HCT116 (cell line): Measurements from ENCODE around the gene SLC66A3. TPM values are rescaled to one million over a fixed set of nuclear protein-coding genes. Genes with fewer than 3 reads are reported as not detected.

ENCODE experiments used
- ATAC-seq: fragments of 200-7000 bp; cut with Tn5 transposase; 2 replicates; pipeline ENCODE4 v1.9.1; 2020; ENCODE audit warnings: mild to moderate bottlenecking, moderate library complexity
- BruUV-seq: library from RNA; stranded (reverse); fragments of 400-500 nt; replicated peaks from 2 replicates; lab custom pipeline; 2021; lab: Mats Ljungman, UMichigan
- CTCF ChIA-PET: fragments of 300-600 bp; sonication (Branson Sonifier 250); formaldehyde crosslinking; loops from one replicate; lab custom pipeline; 2021; ENCODE audit warnings: antibody characterized with exemption; lab: Charles Lee
- POLR2A ChIA-PET: fragments of 300-600, 350-600 bp; sonication (Branson Sonifier 250); formaldehyde crosslinking; loops from one replicate; lab custom pipeline; 2021; ENCODE audit warnings: antibody characterized with exemption; lab: Charles Lee
- RAD21 ChIA-PET, 2 experiments: fragments of 300-600 bp; sonication (Branson Sonifier 250); formaldehyde crosslinking; loops; one replicate each; lab custom pipeline; 2023; ENCODE audit warnings: low total read pairs in 2 of 2; ENCODE audit not compliant: uncharacterized antibody in 2 of 2, unreplicated experiment in 2 of 2, low non-redundant PET in 1 of 2; lab: Charles Lee
- DNase-seq: peaks from one replicate; pipeline ENCODE4 v3.0.0-alpha.2; 2010; ENCODE audit warnings: low read depth, low spot score
- H2AFZ ChIP-seq: fragments of 200-600 bp; shearing (Covaris generic), sonication (generic); 2 replicates; pipeline ENCODE4 v1.6.1; 2017; ENCODE audit warnings: low read depth, mixed run types, mixed read lengths, antibody characterized with exemption, low read length; ENCODE audit not compliant: poor library complexity, severe bottlenecking
- H3K27ac ChIP-seq: 2 replicates; pipeline ENCODE4 v1.5.1; 2012; ENCODE audit warnings: low read depth, low read length
- H3K27me3 ChIP-seq: fragments of 200-600 bp; sonication (generic); 2 replicates; pipeline ENCODE4 v1.6.1; 2016; ENCODE audit warnings: mixed run types, low read length, mixed read lengths; ENCODE audit not compliant: insufficient read depth
- H3K36me3 ChIP-seq, 2 experiments: fragments of 200-500 bp in 1 of 2; fragments of 200-600 bp in 1 of 2; sonication (Bioruptor generic) in 1 of 2; sonication (generic) in 1 of 2; 2 replicates each; pipeline versions ENCODE4 v1.5.1 to v1.6.1; 2014 to 2016; ENCODE audit warnings: low read length in 2 of 2, inconsistent platforms in 1 of 2, mixed read lengths in 1 of 2, mixed run types in 1 of 2; ENCODE audit not compliant: insufficient read depth in 2 of 2, control insufficient read depth in 1 of 2
- H3K4me1 ChIP-seq, 2 experiments: fragments of 200-600 bp in 1 of 2; sonication (generic) in 1 of 2; 2 replicates each; pipeline versions ENCODE4 v1.5.1 to v1.6.1; 2012 to 2017; ENCODE audit warnings: low read length in 2 of 2, inconsistent platforms in 1 of 2, mild to moderate bottlenecking in 1 of 2, mixed read lengths in 1 of 2, mixed run types in 1 of 2, moderate library complexity in 1 of 2; ENCODE audit not compliant: insufficient read depth in 2 of 2, control insufficient read depth in 1 of 2
- H3K4me2 ChIP-seq: fragments of 200-600 bp; sonication (generic); 2 replicates; pipeline ENCODE4 v1.6.1; 2017; ENCODE audit warnings: mixed run types, low read length, mixed read lengths
- H3K4me3 ChIP-seq, 2 experiments: fragments of 200-600 bp in 1 of 2; sonication (generic) in 1 of 2; replicated peaks in 1 of 2; 2 replicates each; pipeline ENCODE4 v1.5.1; 2011 to 2016; ENCODE audit warnings: low read length in 2 of 2, control low read depth in 1 of 2, low read depth in 1 of 2, mild to moderate bottlenecking in 1 of 2, mixed read lengths in 1 of 2, mixed run types in 1 of 2
- H3K79me2 ChIP-seq: fragments of 200-600 bp; sonication (generic); 2 replicates; pipeline ENCODE4 v1.6.1; 2017; ENCODE audit warnings: mild to moderate bottlenecking, mixed run types, low read length, moderate library complexity, mixed read lengths; ENCODE audit not compliant: insufficient read depth
- H3K9ac ChIP-seq: fragments of 200-600 bp; sonication (generic); 2 replicates; pipeline ENCODE4 v1.6.1; 2016; ENCODE audit warnings: low read length, mixed read lengths
- H3K9me2 ChIP-seq: fragments of 200-600 bp; sonication (generic), shearing (Covaris generic); 2 replicates; pipeline ENCODE4 v1.6.1; 2017; ENCODE audit warnings: mixed run types, mild to moderate bottlenecking, moderate library complexity; ENCODE audit not compliant: insufficient read depth
- H3K9me3 ChIP-seq, 2 experiments: fragments of 200-500 bp in 1 of 2; fragments of 200-600 bp in 1 of 2; sonication (Bioruptor generic) in 1 of 2; sonication (generic) in 1 of 2; 2 replicates each; pipeline ENCODE4 v1.6.1; 2014 to 2017; ENCODE audit warnings: low read length in 2 of 2, mixed read lengths in 2 of 2, inconsistent platforms in 1 of 2, low read depth in 1 of 2, mild to moderate bottlenecking in 1 of 2, mixed run types in 1 of 2, moderate library complexity in 1 of 2; ENCODE audit not compliant: control insufficient read depth in 1 of 2, insufficient read depth in 1 of 2
- H4K20me1 ChIP-seq: fragments of 200-600 bp; sonication (generic), shearing (Covaris generic); 2 replicates; pipeline ENCODE4 v1.6.1; 2017; ENCODE audit warnings: mixed run types, mild to moderate bottlenecking, moderate library complexity; ENCODE audit not compliant: insufficient read depth
- CBX3 ChIP-seq: IDR thresholded peaks from 2 replicates; pipeline ENCODE4 v1.6.1; 2012; ENCODE audit warnings: low read depth
- CEBPB ChIP-seq: IDR thresholded peaks from 2 replicates; pipeline ENCODE4 v1.6.1; 2012; ENCODE audit warnings: low read depth
- ELF1 ChIP-seq: IDR thresholded peaks from 2 replicates; pipeline ENCODE4 v1.6.1; 2012; ENCODE audit warnings: low read depth, borderline replicate concordance
- RAD21 ChIP-seq: IDR thresholded peaks from 2 replicates; pipeline ENCODE4 v1.6.1; 2012; ENCODE audit warnings: low read depth, mild to moderate bottlenecking
- SP1 ChIP-seq: IDR thresholded peaks from 2 replicates; pipeline ENCODE4 v1.6.1; 2012; ENCODE audit warnings: low read depth
- SRF ChIP-seq: IDR thresholded peaks from 2 replicates; pipeline ENCODE4 v1.6.1; 2012; ENCODE audit warnings: low read depth
- YY1 ChIP-seq: IDR thresholded peaks from 2 replicates; pipeline ENCODE4 v1.6.1; 2011; ENCODE audit warnings: low read length, low read depth, moderate library complexity, mild to moderate bottlenecking; ENCODE audit not compliant: insufficient replicate concordance; ENCODE audit errors: extremely low read depth
- ZNF274 ChIP-seq: fragments of 200-500 bp; sonication (Bioruptor generic); IDR thresholded peaks from 2 replicates; pipeline ENCODE4 v1.6.1; 2014; ENCODE audit warnings: mild to moderate bottlenecking, low read depth, low read length, inconsistent platforms
- intact Hi-C: fragments of 100-400 bp; cut with micrococcal nuclease; formaldehyde crosslinking; loops from 2 replicates; pipeline ENCODE4 v1.10.0; 2022
- total RNA-seq: library from RNA; stranded (reverse); gene quantifications from one replicate; pipeline ENCODE4 v1.2.1, GENCODE V29; 2021; ENCODE audit not compliant: unreplicated experiment
- TF ChIP-seq, protein P1 (sequence below), 3 experiments: fragments of 200-600 bp in 1 of 3; sonication (generic) in 1 of 3; IDR thresholded peaks in 2 of 3; conservative IDR thresholded peaks in 1 of 3; 2 replicates each; pipeline ENCODE4 v1.5.1; 2012 to 2017; ENCODE audit warnings: low read depth in 2 of 3, low read length in 2 of 3, antibody characterized with exemption in 1 of 3, borderline replicate concordance in 1 of 3, control low read depth in 1 of 3, mild to moderate bottlenecking in 1 of 3, mixed read lengths in 1 of 3, mixed run types in 1 of 3, moderate library complexity in 1 of 3; ENCODE audit not compliant: insufficient read depth in 1 of 3
- TF ChIP-seq, protein P2 (sequence below): IDR thresholded peaks from 2 replicates; pipeline ENCODE4 v1.6.1; 2011; ENCODE audit warnings: mild to moderate bottlenecking, low read length, moderate library complexity; ENCODE audit not compliant: insufficient replicate concordance; ENCODE audit errors: extremely low read depth

Gene SLC66A3
- total RNA-seq, 1 experiment from 2014 or later = 15.9 TPM

DNA sequence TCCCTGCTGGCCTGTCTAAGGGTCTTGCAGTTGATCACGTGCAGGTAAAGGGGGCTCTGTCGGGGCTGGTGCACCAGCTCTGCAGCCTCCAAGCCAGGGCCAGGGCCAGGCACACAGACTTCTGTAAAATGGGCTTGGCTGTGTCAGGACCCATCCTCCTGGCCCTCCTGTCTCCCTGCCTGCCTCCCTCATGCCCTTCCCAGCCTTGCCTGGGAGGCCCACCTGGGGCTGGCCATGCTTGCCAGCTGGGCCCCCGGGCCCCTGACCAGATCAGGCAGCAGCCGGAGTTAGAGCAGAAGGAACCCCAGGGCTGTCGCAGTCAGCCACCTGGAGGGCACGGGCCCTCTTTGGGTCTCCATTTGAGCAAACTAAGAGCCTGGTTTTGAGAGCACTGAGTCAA is 2.0 kb downstream of the SLC66A3 start:
- H3K9me3 ChIP-seq = no peaks in the 10 kb centered on the region
- no peaks in the 10 kb centered on the region for H3K9me2 ChIP-seq
- H3K4me3 ChIP-seq = no peak overlapping the region
- ChIA-PET CTCF (no interaction called here), RAD21 (no interaction called here), POLR2A (no interaction called here)
- no peak overlapping the region for H3K9ac ChIP-seq
- no peaks in the 10 kb centered on the region for H3K36me3 ChIP-seq
- no peaks in the 10 kb centered on the region for H3K27me3 ChIP-seq
- ATAC-seq (no peak), DNase-seq (no peak)
- H4K20me1 ChIP-seq = no peaks in the 10 kb centered on the region
- no peak for TF ChIP-seq RAD21
- no peak for TF ChIP-seq ELF1
- TF ChIP-seq SRF = no peak
- no peak for TF ChIP-seq CEBPB
- TF ChIP-seq CBX3 = no peak
- no peak for TF ChIP-seq ZNF274
- TF ChIP-seq YY1 = no peak
- no peak for TF ChIP-seq SP1
- TF ChIP-seq, protein P1, sequence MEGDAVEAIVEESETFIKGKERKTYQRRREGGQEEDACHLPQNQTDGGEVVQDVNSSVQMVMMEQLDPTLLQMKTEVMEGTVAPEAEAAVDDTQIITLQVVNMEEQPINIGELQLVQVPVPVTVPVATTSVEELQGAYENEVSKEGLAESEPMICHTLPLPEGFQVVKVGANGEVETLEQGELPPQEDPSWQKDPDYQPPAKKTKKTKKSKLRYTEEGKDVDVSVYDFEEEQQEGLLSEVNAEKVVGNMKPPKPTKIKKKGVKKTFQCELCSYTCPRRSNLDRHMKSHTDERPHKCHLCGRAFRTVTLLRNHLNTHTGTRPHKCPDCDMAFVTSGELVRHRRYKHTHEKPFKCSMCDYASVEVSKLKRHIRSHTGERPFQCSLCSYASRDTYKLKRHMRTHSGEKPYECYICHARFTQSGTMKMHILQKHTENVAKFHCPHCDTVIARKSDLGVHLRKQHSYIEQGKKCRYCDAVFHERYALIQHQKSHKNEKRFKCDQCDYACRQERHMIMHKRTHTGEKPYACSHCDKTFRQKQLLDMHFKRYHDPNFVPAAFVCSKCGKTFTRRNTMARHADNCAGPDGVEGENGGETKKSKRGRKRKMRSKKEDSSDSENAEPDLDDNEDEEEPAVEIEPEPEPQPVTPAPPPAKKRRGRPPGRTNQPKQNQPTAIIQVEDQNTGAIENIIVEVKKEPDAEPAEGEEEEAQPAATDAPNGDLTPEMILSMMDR (IDR thresholded peaks at IDR 0.05 in 2 of 3, conservative IDR thresholded peaks at IDR 0.05 in 1 of 3; ENCODE audit: borderline replicate concordance in 1 of 3, insufficient read depth in 1 of 3, low read depth in 2 of 3, low read length in 2 of 3) = no peak
- TF ChIP-seq, protein P2, sequence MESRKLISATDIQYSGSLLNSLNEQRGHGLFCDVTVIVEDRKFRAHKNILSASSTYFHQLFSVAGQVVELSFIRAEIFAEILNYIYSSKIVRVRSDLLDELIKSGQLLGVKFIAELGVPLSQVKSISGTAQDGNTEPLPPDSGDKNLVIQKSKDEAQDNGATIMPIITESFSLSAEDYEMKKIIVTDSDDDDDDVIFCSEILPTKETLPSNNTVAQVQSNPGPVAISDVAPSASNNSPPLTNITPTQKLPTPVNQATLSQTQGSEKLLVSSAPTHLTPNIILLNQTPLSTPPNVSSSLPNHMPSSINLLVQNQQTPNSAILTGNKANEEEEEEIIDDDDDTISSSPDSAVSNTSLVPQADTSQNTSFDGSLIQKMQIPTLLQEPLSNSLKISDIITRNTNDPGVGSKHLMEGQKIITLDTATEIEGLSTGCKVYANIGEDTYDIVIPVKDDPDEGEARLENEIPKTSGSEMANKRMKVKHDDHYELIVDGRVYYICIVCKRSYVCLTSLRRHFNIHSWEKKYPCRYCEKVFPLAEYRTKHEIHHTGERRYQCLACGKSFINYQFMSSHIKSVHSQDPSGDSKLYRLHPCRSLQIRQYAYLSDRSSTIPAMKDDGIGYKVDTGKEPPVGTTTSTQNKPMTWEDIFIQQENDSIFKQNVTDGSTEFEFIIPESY = no peak
- BruUV-seq = no TSS peak
- no peak overlapping the region for H3K27ac ChIP-seq
- H2AFZ ChIP-seq = no peak overlapping the region
- no peaks in the 10 kb centered on the region for H3K79me2 ChIP-seq
- intact Hi-C loops = no loop called here
- no peak overlapping the region for H3K4me2 ChIP-seq
- H3K4me1 ChIP-seq = peaks cover 7 to 18% of the 10 kb centered on the region in 2 experiments; a peak in 3 of 4 replicates
